Measurements from ENCODE around the gene BANF1.

The BANF1 gene

DNA sequence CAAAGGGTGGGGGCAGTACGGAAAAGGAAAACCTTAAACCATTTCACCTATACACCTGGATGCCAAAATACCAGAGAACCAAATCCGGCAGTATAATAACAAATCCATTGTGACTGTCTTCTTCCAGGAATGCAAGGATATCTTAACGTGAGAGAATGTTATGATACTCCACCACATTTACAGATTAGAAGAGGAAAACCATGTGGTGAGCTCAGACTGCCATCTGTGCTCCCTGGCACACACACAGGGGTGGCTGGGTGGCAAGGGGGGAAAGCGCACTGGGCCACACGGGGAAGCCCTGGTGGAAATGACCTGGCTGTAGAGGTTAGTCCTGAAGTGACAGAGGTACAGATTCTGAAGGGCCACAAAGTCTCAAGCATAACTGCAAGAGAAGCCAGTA lies 10.2 kb upstream of the BANF1 start:
- TF ChIP-seq POLR2A (IDR thresholded peaks at IDR 0.05; ENCODE audit: extremely low read depth, insufficient read length) (no peak), CTCF (IDR thresholded peaks at IDR 0.05; ENCODE audit: low read depth, low read length) (no peak), MYC (IDR thresholded peaks at IDR 0.05; ENCODE audit: low read depth, low read length) (no peak)
- TF ChIP-seq, protein P1, sequence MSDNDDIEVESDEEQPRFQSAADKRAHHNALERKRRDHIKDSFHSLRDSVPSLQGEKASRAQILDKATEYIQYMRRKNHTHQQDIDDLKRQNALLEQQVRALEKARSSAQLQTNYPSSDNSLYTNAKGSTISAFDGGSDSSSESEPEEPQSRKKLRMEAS (IDR thresholded peaks at IDR 0.05; ENCODE audit: low read depth, low read length), result no peak
- DNase-seq (ENCODE audit: low read depth), result no peak
- H3K4me3 ChIP-seq (ENCODE audit: low read depth, low read length), result no peak overlapping the region

- peak; percentile 44 for DNase-seq (ENCODE audit: low read depth)
- no peak for TF ChIP-seq MYC (IDR thresholded peaks at IDR 0.05; ENCODE audit: low read depth, low read length)
- TF ChIP-seq POLR2A (IDR thresholded peaks at IDR 0.05; ENCODE audit: extremely low read depth, insufficient read length), result no peak
- no peak for TF ChIP-seq CTCF (IDR thresholded peaks at IDR 0.05; ENCODE audit: low read depth, low read length)
- TF ChIP-seq, protein P1 (IDR thresholded peaks at IDR 0.05; ENCODE audit: low read depth, low read length), result no peak
- no peak overlapping the region for H3K4me3 ChIP-seq (ENCODE audit: low read depth, low read length)
Measured at GRCh38 chr11:65997286-65997685, 5.0 kb upstream of the BANF1 start.

DNA sequence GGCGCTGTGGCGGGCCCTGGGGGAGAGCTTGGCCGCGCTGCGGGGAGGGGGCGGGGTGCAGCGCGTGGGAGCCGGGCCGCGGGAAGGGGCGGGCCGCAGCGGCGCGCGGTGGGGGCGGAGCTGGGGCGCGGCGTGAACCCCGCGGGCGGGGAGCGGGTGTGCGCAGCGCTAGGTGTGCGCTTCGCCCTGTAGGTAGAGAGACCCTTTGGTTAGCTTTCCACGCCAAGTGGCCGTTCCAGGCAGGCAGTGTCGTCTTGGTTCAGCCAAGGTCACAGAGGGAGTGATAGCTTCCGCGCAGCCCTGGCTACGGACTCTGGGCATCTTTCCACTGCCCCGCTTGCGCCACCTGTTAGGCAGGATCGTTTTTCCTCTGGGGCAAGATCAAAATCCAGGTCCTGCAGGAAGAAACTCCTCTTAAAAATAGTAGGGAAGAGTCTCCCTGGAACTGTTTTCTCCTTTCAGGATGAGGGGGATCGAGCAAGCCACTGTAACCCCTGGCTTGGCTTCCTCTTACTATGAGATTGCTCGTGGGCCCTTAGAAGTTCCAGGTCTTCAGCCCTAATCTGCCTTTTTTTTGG lies 434 bp downstream of the BANF1 start:
- TF ChIP-seq CTCF (IDR thresholded peaks at IDR 0.05; ENCODE audit: low read depth, low read length) (no peak), MYC (IDR thresholded peaks at IDR 0.05; ENCODE audit: low read depth, low read length) (no peak), POLR2A (IDR thresholded peaks at IDR 0.05; ENCODE audit: extremely low read depth, insufficient read length) (no peak)
- TF ChIP-seq, protein P1 (IDR thresholded peaks at IDR 0.05; ENCODE audit: low read depth, low read length), result no peak
- H3K4me3 ChIP-seq (ENCODE audit: low read depth, low read length), result peak overlapping the region; percentile 93
- DNase-seq (ENCODE audit: low read depth), result no peak

DNA sequence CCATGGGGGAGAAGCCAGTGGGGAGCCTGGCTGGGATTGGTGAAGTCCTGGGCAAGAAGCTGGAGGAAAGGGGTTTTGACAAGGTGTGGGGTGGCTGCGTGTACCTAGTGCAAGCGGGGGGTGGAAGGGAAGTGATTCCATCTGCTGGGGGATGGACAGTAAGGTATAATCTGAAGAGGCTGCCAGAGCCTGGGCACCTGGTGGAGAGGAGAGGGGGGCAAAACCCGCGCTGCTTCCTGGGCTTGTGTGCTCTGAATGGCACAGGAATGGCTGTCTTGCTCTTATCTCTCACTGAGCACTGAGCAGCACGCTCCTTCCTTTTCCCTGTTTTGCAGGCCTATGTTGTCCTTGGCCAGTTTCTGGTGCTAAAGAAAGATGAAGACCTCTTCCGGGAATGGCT lies 988 bp downstream of the BANF1 start:
- TF ChIP-seq, protein P1 (IDR thresholded peaks at IDR 0.05; ENCODE audit: low read depth, low read length), result no peak
- TF ChIP-seq CTCF (IDR thresholded peaks at IDR 0.05; ENCODE audit: low read depth, low read length) (no peak), POLR2A (IDR thresholded peaks at IDR 0.05; ENCODE audit: extremely low read depth, insufficient read length) (no peak), MYC (IDR thresholded peaks at IDR 0.05; ENCODE audit: low read depth, low read length) (no peak)
- H3K4me3 ChIP-seq (ENCODE audit: low read depth, low read length), result peak overlapping the region; percentile 93
- DNase-seq (ENCODE audit: low read depth), result no peak

DNA sequence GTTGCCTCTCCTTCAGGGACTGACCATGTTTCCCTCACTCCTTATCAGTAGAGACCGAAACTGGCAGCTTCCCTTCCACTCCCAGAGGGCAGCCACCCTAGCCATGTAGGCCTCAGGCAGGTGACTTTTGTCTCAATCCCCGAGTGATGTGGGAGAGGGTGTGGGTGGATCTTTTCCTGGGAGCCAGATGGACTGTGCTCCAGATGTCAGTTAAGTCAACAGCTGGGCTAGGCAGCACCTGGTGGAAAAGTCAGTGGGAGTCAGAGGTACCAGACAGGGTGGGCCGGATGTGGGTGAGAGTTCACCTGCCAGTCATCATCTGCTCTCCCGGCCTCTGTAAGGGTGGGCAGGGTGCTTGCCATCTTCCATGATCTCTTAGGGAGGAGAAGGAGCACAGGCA lies 1.9 kb downstream of the BANF1 start:
- TF ChIP-seq MYC (IDR thresholded peaks at IDR 0.05; ENCODE audit: low read depth, low read length) (no peak), POLR2A (IDR thresholded peaks at IDR 0.05; ENCODE audit: extremely low read depth, insufficient read length) (no peak), CTCF (IDR thresholded peaks at IDR 0.05; ENCODE audit: low read depth, low read length) (no peak)
- TF ChIP-seq, protein P1 (IDR thresholded peaks at IDR 0.05; ENCODE audit: low read depth, low read length), result no peak
- no peak overlapping the region for H3K4me3 ChIP-seq (ENCODE audit: low read depth, low read length)
- no peak for DNase-seq (ENCODE audit: low read depth)

All from NB4 (cell line).